ENCODE results near the gene MEOX1. TPM values are rescaled to one million over a fixed set of nuclear protein-coding genes. Genes with fewer than 3 reads are reported as not detected.

MEOX1 gene
- total RNA-seq, 1 experiment from 2014 or later, result not detected

DNA sequence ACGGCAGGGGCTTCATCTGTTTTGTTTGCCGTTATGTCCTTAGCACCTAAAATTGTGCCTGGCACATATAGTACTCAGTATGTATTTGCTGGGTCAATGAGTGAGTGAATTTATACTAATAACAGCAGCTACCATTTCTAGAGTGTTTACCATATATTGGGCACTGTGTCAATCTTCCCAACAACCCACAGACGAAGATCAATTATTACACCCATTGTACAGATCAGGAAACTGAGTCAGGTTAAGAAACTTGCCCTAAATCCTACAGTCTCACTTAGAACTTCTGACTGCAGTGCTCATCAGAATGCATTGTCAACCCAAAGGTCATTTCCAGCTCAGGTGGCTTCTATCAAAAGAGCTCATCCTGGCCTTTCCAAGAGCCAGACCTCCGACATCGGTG, 44.5 kb upstream of the MEOX1 start:
- no peak overlapping the region for H2BK20ac ChIP-seq (ENCODE audit: low read depth, low read length, poor library complexity, severe bottlenecking)
- H2AFZ ChIP-seq (ENCODE audit: low read length), result no peak overlapping the region
- H3K27me3 ChIP-seq (ENCODE audit: insufficient read depth, low read length), result no peaks in the 10 kb centered on the region; the same call in 1 of the 2 replicates
- no peaks in the 10 kb centered on the region for H3K4me1 ChIP-seq (ENCODE audit: insufficient read depth, low read length)
- H2BK15ac ChIP-seq (ENCODE audit: low read depth, low read length), result no peak overlapping the region
- H2BK5ac ChIP-seq (ENCODE audit: insufficient read length, low read length), result no peak overlapping the region
- no peak overlapping the region for H2BK120ac ChIP-seq (ENCODE audit: low read depth, low read length, poor library complexity, severe bottlenecking)
- TF ChIP-seq, protein P1, sequence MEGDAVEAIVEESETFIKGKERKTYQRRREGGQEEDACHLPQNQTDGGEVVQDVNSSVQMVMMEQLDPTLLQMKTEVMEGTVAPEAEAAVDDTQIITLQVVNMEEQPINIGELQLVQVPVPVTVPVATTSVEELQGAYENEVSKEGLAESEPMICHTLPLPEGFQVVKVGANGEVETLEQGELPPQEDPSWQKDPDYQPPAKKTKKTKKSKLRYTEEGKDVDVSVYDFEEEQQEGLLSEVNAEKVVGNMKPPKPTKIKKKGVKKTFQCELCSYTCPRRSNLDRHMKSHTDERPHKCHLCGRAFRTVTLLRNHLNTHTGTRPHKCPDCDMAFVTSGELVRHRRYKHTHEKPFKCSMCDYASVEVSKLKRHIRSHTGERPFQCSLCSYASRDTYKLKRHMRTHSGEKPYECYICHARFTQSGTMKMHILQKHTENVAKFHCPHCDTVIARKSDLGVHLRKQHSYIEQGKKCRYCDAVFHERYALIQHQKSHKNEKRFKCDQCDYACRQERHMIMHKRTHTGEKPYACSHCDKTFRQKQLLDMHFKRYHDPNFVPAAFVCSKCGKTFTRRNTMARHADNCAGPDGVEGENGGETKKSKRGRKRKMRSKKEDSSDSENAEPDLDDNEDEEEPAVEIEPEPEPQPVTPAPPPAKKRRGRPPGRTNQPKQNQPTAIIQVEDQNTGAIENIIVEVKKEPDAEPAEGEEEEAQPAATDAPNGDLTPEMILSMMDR (conservative IDR thresholded peaks at IDR 0.05), result no peak
- Mint-ChIP-seq H3K36me3 (ENCODE audit: insufficient read depth in 1 of 3, low read depth in 3 of 3) (no peaks in the 10 kb centered on the region; a peak in 1 of 7 replicates), H3K27ac (no peak overlapping the region), H3K9me3 (no peaks in the 10 kb centered on the region; a peak in 2 of 5 replicates), H3K27me3 (ENCODE audit: low read depth) (peaks cover 10% of the 10 kb centered on the region), H3K4me3 (no peak overlapping the region), H3K4me1 (peaks cover 10 to 23% of the 10 kb centered on the region in 2 experiments)
- no peak overlapping the region for H3K56ac ChIP-seq (ENCODE audit: insufficient read length, low read depth, low read length)
- H3T11ph ChIP-seq (ENCODE audit: low read length), result no peak overlapping the region
- no peak overlapping the region for H4K5ac ChIP-seq (ENCODE audit: insufficient read length, low read depth, low read length)
- no CpG with 5 or more reads among the region's 5 CpGs for WGBS (ENCODE audit: extremely low coverage, insufficient read length, low lambda C conversion rate)
- H2AK5ac ChIP-seq (ENCODE audit: insufficient read length, low read length), result no peak overlapping the region
- no peak overlapping the region for H3K4me2 ChIP-seq (ENCODE audit: insufficient read depth, insufficient read length, low read length)
- no peaks in the 10 kb centered on the region for H3K23me2 ChIP-seq (ENCODE audit: insufficient read length, low read depth, low read length, poor library complexity, severe bottlenecking)
- H3K23ac ChIP-seq (ENCODE audit: insufficient read length, low read depth, low read length), result no peak overlapping the region
- no peak overlapping the region for H3K9ac ChIP-seq (ENCODE audit: extremely low read depth, insufficient read length, low read length)
- no peak for DNase-seq
- no peak overlapping the region for H2BK12ac ChIP-seq (ENCODE audit: insufficient read length, low read depth, low read length)
- H3K27ac ChIP-seq (ENCODE audit: insufficient read length, low read depth, low read length), result no peak overlapping the region
- H4K20me1 ChIP-seq (ENCODE audit: control insufficient read depth, insufficient read depth, insufficient read length), result no peaks in the 10 kb centered on the region
- H4K91ac ChIP-seq (ENCODE audit: insufficient read length, low read depth, low read length), result no peak overlapping the region
- H3K4ac ChIP-seq (ENCODE audit: low read depth, low read length), result no peak overlapping the region
- no peak overlapping the region for H4K8ac ChIP-seq (replicated peaks; ENCODE audit: insufficient read length, low read depth, low read length)
- H3K14ac ChIP-seq (ENCODE audit: insufficient read depth, low read length), result no peak overlapping the region
- H3K79me1 ChIP-seq (ENCODE audit: insufficient read depth, low read depth, low read length, poor library complexity, severe bottlenecking), result no peaks in the 10 kb centered on the region
- H3K9me3 ChIP-seq (ENCODE audit: control insufficient read depth, low read depth, low read length), result no peaks in the 10 kb centered on the region
- H3K79me2 ChIP-seq (ENCODE audit: insufficient read depth, low read length), result no peaks in the 10 kb centered on the region
- H3K18ac ChIP-seq (ENCODE audit: insufficient read length, low read depth, low read length), result no peak overlapping the region
